Neural cell (in vitro differentiated cells): Measurements from ENCODE around the gene DTHD1. TPM values are rescaled to one million over a fixed set of nuclear protein-coding genes. Genes with fewer than 3 reads are reported as not detected.

Experiments used
- H2AFZ ChIP-seq: fragments of 200-600, 300-800 bp; sonication (generic), shearing (Covaris generic); 2 replicates; pipeline ENCODE4 v1.6.0; 2014; ENCODE audit warnings: low read depth, mild to moderate bottlenecking, antibody characterized with exemption, low read length, moderate library complexity
- H3F3A ChIP-seq: fragments of 200-600 bp; shearing (Covaris generic); 2 replicates; pipeline ENCODE4 v1.6.1; 2016; ENCODE audit warnings: mild to moderate bottlenecking, moderate library complexity, mixed read lengths, antibody characterized with exemption, low read length; ENCODE audit not compliant: insufficient read depth, poor library complexity, severe bottlenecking
- H3K27ac ChIP-seq: fragments of 200-600, 300-800 bp; sonication (generic), shearing (Covaris generic); 2 replicates; pipeline ENCODE4 v1.5.1; 2014; ENCODE audit warnings: mild to moderate bottlenecking, low read length, moderate library complexity
- H3K27me3 ChIP-seq: fragments of 300-800, 200-600 bp; sonication (generic), shearing (Covaris generic); 2 replicates; pipeline ENCODE4 v1.6.0; 2014; ENCODE audit warnings: mild to moderate bottlenecking, low read depth, low read length, moderate library complexity; ENCODE audit not compliant: insufficient read depth
- H3K36me3 ChIP-seq: fragments of 300-800, 200-600 bp; sonication (generic), shearing (Covaris generic); 2 replicates; pipeline ENCODE4 v1.5.1; 2014; ENCODE audit warnings: mild to moderate bottlenecking, antibody characterized with exemption, low read length, moderate library complexity; ENCODE audit not compliant: insufficient read depth
- H3K4me2 ChIP-seq: fragments of 300-800, 200-600 bp; sonication (generic), shearing (Covaris generic); 2 replicates; pipeline ENCODE4 v1.6.0; 2014; ENCODE audit warnings: mild to moderate bottlenecking, low read length
- H3K4me3 ChIP-seq: fragments of 300-800, 200-600 bp; sonication (generic), shearing (Covaris generic); 2 replicates; pipeline ENCODE4 v1.5.1; 2014; ENCODE audit warnings: mild to moderate bottlenecking, low read length, moderate library complexity
- H3K79me2 ChIP-seq: fragments of 200-600 bp; shearing (Covaris generic); replicated peaks from 2 replicates; pipeline ENCODE4 v1.6.0; 2014; ENCODE audit warnings: mild to moderate bottlenecking, low read length, moderate library complexity; ENCODE audit not compliant: insufficient read depth
- H3K9ac ChIP-seq: fragments of 300-800, 200-600 bp; sonication (generic), shearing (Covaris generic); 2 replicates; pipeline ENCODE4 v1.6.1; 2016; ENCODE audit warnings: mild to moderate bottlenecking, low read length, mixed read lengths
- H3K9me2 ChIP-seq: fragments of 200-600 bp; shearing (Covaris generic); 2 replicates; pipeline ENCODE4 v1.6.1; 2016; ENCODE audit warnings: mild to moderate bottlenecking, low read length, mixed read lengths; ENCODE audit not compliant: insufficient read depth
- H3K9me3 ChIP-seq: fragments of 200-600, 300-800 bp; sonication (generic), shearing (Covaris generic); 2 replicates; pipeline ENCODE4 v1.6.1; 2016; ENCODE audit warnings: mild to moderate bottlenecking, mixed run types, low read length, moderate library complexity, mixed read lengths
- H4K20me1 ChIP-seq: fragments of 200-600 bp; shearing (Covaris generic); 2 replicates; pipeline ENCODE4 v1.6.1; 2016; ENCODE audit warnings: mild to moderate bottlenecking, mixed run types; ENCODE audit not compliant: insufficient read depth
- EP300 ChIP-seq: fragments of 450-650 bp; conservative IDR thresholded peaks from 2 replicates; pipeline ENCODE4 v1.6.1; 2014; ENCODE audit warnings: antibody characterized with exemption, mild to moderate bottlenecking, moderate library complexity; ENCODE audit not compliant: poor library complexity, severe bottlenecking
- EZH2 ChIP-seq: fragments of 200-600, 300-800 bp; shearing (Covaris generic), sonication (generic); IDR thresholded peaks from 2 replicates; pipeline ENCODE4 v1.6.1; 2014; ENCODE audit warnings: antibody characterized with exemption, low read length, borderline replicate concordance, mild to moderate bottlenecking; ENCODE audit not compliant: insufficient read depth, poor library complexity, severe bottlenecking
- MXI1 ChIP-seq: fragments of 450-650 bp; conservative IDR thresholded peaks from 2 replicates; pipeline ENCODE4 v1.6.1; 2014; ENCODE audit warnings: antibody characterized with exemption, mild to moderate bottlenecking; ENCODE audit not compliant: poor library complexity, severe bottlenecking
- POLR2AphosphoS5 ChIP-seq: IDR thresholded peaks from 2 replicates; pipeline ENCODE4 v1.6.1; 2012
- RAD21 ChIP-seq: fragments of 450-650 bp; conservative IDR thresholded peaks from 2 replicates; pipeline ENCODE4 v1.6.1; 2014; ENCODE audit warnings: antibody characterized with exemption, mild to moderate bottlenecking, moderate library complexity
- SMC3 ChIP-seq: fragments of 450-650 bp; conservative IDR thresholded peaks from 2 replicates; pipeline ENCODE4 v1.6.1; 2014; ENCODE audit warnings: antibody characterized with exemption, mild to moderate bottlenecking, moderate library complexity; ENCODE audit not compliant: poor library complexity
- TAF1 ChIP-seq: IDR thresholded peaks from 2 replicates; pipeline ENCODE4 v1.6.1; 2012; ENCODE audit warnings: low read depth
- polyA plus RNA-seq: library from polyadenylated mRNA; depleted of rRNA; stranded (reverse); fragments of >200 nt; gene quantifications from 2 replicates; pipeline ENCODE4 v1.2.3, GENCODE V29; 2014
- TF ChIP-seq, protein P1 (sequence below): fragments of 450-650 bp; IDR thresholded peaks from 2 replicates; pipeline ENCODE4 v1.5.1; 2014; ENCODE audit warnings: antibody characterized with exemption, mild to moderate bottlenecking, moderate library complexity; ENCODE audit not compliant: poor library complexity, severe bottlenecking
- TF ChIP-seq, protein P2 (sequence below): IDR thresholded peaks from 2 replicates; pipeline ENCODE4 v1.6.1; 2012; ENCODE audit warnings: borderline replicate concordance

DTHD1 gene
- polyA plus RNA-seq, 1 donor from 2014 or later, result not detected

DNA sequence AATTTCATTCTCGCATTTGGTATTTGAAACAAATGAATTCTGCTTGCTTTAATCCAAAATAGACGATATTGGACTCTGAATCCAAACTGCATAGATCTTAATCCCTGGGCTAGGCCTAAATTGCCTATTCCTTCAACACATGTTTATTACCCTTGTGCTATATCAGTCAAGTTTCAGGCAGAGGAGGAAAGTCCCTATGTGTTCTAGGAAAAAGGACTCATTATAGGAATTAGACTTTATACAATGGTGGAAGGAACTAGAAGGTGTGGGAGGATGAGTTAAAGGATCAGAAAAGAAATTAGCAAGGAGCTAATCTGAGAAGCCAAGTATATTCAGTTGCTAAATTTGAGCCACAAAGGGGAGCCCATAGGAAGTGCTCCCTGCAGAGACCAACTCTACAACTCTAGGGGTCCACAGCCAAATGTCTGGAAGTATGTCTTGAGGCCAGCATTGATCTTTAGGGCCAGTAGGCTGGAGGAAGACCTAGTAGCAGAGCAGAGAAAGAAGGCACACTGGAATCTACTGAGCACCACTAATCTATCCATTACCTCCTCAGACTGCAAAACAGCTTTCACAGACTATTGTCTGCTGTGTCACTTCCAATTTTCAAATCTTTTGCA lies 17.1 kb upstream of the DTHD1 start:
- Histone ChIP-seq H3K36me3 (no peaks in the 10 kb centered on the region), H3K27me3 (no peaks in the 10 kb centered on the region), H4K20me1 (no peaks in the 10 kb centered on the region), H3F3A (no peaks in the 10 kb centered on the region), H3K9me2 (no peaks in the 10 kb centered on the region), H3K79me2 (no peaks in the 10 kb centered on the region), H3K27ac (no peak overlapping the region), H2AFZ (no peak overlapping the region), H3K9me3 (no peaks in the 10 kb centered on the region), H3K4me3 (no peak overlapping the region), H3K4me2 (no peak overlapping the region), H3K9ac (no peak overlapping the region)
- TF ChIP-seq MXI1 (no peak), RAD21 (no peak), EP300 (no peak), EZH2 (no peak), TAF1 (no peak), POLR2AphosphoS5 (no peak), SMC3 (no peak)
- TF ChIP-seq, protein P1, sequence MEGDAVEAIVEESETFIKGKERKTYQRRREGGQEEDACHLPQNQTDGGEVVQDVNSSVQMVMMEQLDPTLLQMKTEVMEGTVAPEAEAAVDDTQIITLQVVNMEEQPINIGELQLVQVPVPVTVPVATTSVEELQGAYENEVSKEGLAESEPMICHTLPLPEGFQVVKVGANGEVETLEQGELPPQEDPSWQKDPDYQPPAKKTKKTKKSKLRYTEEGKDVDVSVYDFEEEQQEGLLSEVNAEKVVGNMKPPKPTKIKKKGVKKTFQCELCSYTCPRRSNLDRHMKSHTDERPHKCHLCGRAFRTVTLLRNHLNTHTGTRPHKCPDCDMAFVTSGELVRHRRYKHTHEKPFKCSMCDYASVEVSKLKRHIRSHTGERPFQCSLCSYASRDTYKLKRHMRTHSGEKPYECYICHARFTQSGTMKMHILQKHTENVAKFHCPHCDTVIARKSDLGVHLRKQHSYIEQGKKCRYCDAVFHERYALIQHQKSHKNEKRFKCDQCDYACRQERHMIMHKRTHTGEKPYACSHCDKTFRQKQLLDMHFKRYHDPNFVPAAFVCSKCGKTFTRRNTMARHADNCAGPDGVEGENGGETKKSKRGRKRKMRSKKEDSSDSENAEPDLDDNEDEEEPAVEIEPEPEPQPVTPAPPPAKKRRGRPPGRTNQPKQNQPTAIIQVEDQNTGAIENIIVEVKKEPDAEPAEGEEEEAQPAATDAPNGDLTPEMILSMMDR, result no peak
- TF ChIP-seq, protein P2, sequence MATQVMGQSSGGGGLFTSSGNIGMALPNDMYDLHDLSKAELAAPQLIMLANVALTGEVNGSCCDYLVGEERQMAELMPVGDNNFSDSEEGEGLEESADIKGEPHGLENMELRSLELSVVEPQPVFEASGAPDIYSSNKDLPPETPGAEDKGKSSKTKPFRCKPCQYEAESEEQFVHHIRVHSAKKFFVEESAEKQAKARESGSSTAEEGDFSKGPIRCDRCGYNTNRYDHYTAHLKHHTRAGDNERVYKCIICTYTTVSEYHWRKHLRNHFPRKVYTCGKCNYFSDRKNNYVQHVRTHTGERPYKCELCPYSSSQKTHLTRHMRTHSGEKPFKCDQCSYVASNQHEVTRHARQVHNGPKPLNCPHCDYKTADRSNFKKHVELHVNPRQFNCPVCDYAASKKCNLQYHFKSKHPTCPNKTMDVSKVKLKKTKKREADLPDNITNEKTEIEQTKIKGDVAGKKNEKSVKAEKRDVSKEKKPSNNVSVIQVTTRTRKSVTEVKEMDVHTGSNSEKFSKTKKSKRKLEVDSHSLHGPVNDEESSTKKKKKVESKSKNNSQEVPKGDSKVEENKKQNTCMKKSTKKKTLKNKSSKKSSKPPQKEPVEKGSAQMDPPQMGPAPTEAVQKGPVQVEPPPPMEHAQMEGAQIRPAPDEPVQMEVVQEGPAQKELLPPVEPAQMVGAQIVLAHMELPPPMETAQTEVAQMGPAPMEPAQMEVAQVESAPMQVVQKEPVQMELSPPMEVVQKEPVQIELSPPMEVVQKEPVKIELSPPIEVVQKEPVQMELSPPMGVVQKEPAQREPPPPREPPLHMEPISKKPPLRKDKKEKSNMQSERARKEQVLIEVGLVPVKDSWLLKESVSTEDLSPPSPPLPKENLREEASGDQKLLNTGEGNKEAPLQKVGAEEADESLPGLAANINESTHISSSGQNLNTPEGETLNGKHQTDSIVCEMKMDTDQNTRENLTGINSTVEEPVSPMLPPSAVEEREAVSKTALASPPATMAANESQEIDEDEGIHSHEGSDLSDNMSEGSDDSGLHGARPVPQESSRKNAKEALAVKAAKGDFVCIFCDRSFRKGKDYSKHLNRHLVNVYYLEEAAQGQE, result no peak

DNA sequence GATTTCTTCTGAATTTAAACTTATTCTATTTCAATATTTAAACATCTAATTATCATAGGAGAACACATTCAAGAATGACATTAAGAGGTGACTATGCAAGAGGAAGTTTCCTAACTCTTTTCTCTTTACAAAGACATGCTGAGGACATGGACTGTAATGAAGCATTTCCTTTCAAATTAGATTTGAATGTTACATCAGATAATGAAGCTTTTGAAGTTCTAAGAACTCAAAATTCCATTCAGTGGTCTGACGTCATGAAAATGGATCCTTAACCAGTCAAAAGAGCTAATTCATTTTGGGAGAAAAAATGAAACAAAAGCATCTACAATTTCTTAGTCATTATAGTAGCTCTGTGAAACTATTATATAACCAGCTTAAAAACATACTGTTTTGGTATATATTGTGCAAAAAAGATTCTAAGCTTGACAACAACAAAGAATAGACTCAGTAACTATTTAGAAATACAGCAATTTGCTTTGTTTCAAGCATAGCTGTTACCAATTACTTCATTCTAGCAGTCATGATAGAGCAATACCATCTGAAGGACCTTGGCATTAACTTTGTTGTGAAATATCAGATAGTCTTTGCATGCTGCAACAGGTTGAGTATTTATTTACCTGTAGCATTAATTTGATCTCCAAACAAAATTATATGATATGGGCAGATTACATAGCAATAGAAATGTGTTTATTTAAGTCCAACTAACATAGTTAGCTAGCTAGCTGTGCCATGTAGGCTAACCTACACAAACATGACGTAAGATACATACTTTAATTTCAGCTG lies 13.7 kb upstream of the DTHD1 start:
- Histone ChIP-seq H3K79me2 (no peaks in the 10 kb centered on the region), H2AFZ (no peak overlapping the region), H3K27ac (no peak overlapping the region), H3F3A (no peaks in the 10 kb centered on the region), H3K36me3 (no peaks in the 10 kb centered on the region), H3K4me3 (no peak overlapping the region), H3K9ac (no peak overlapping the region), H3K9me3 (no peaks in the 10 kb centered on the region), H3K9me2 (no peaks in the 10 kb centered on the region), H3K4me2 (no peak overlapping the region), H4K20me1 (no peaks in the 10 kb centered on the region), H3K27me3 (no peaks in the 10 kb centered on the region)
- TF ChIP-seq, protein P2, result no peak
- TF ChIP-seq POLR2AphosphoS5 (no peak), MXI1 (no peak), EZH2 (no peak), EP300 (no peak), SMC3 (no peak), TAF1 (no peak), RAD21 (no peak)
- TF ChIP-seq, protein P1, result no peak
